ENCODE data around the gene USHBP1. TPM values are rescaled to one million over a fixed set of nuclear protein-coding genes. Genes with fewer than 3 reads are reported as not detected.
"Not testable (repeated sequence)": the region's sequence is repeated elsewhere in the genome, so short reads cannot be mapped to it uniquely, and the experiment has no call there.

Gene USHBP1
- total RNA-seq, 6 donors from 2014 or later: 9.1 to 21.4 (median 10.7) TPM

- WGBS, 2 donors: 55 to 60% methylated on average over 4 of the region's 4 CpGs
- no peak for TF ChIP-seq POLR2A (IDR thresholded peaks at IDR 0.05)
- TF ChIP-seq POLR2AphosphoS5 (IDR thresholded peaks at IDR 0.05): no peak
- no peak for TF ChIP-seq CTCF (IDR thresholded peaks at IDR 0.05)
- no peak for TF ChIP-seq EP300 (IDR thresholded peaks at IDR 0.05)
- DNase-seq: no peak
- Histone ChIP-seq H3K27me3 (no peaks in the 10 kb centered on the region), H3K4me1 (peaks cover 4 to 33% (median 10%) of the 10 kb centered on the region in 4 donors), H3K36me3 (peaks cover 0 to 9% (median 4%) of the 10 kb centered on the region in 4 donors), H3K9me3 (no peaks in the 10 kb centered on the region), H3K27ac (no peak overlapping the region), H3K4me3 (no peak overlapping the region)
- ATAC-seq (ENCODE audit: low FRiP score in 2 of 2): no peak
These were observed 31.7 kb upstream of the USHBP1 start for GRCh38 chr19:17296273-17296672.

- ATAC-seq (ENCODE audit: low FRiP score in 2 of 2); H3K27me3 ChIP-seq; H3K36me3 ChIP-seq; H3K9me3 ChIP-seq; H3K4me3 ChIP-seq; DNase-seq: not testable (repeated sequence)
- peak overlapping the region in 1 of 4 donors; percentile 57 for H3K27ac ChIP-seq
- H3K4me1 ChIP-seq: peaks cover 4 to 26% (median 10%) of the 10 kb centered on the region in 4 donors
- WGBS, 2 donors: 88 to 95% methylated on average over 6 of the region's 6 CpGs
These were observed 31.0 kb upstream of the USHBP1 start for GRCh38 chr19:17295551-17295950.

- Histone ChIP-seq H3K4me3 (no peak overlapping the region), H3K4me1 (peaks cover 4 to 23% (median 12%) of the 10 kb centered on the region in 4 donors), H3K36me3 (peaks cover 0 to 3% (median 0%) of the 10 kb centered on the region in 4 donors), H3K9me3 (no peaks in the 10 kb centered on the region), H3K27ac (no peak overlapping the region), H3K27me3 (no peaks in the 10 kb centered on the region)
- DNase-seq (peak in 1 of 2 donors; percentile 93), ATAC-seq (ENCODE audit: low FRiP score in 2 of 2) (peak in 1 of 2 donors; percentile 50)
- WGBS, 2 donors: 83% methylated on average over 23 to 48 of the region's 48 CpGs
- TF ChIP-seq POLR2AphosphoS5 (IDR thresholded peaks at IDR 0.05) (no peak), EP300 (IDR thresholded peaks at IDR 0.05) (no peak), CTCF (IDR thresholded peaks at IDR 0.05) (no peak), POLR2A (IDR thresholded peaks at IDR 0.05) (no peak)
These were observed 29.7 kb upstream of the USHBP1 start for GRCh38 chr19:17294051-17294891.

- TF ChIP-seq POLR2A (IDR thresholded peaks at IDR 0.05): no peak
- no peak for TF ChIP-seq CTCF (IDR thresholded peaks at IDR 0.05)
- no peak for TF ChIP-seq EP300 (IDR thresholded peaks at IDR 0.05)
- TF ChIP-seq POLR2AphosphoS5 (IDR thresholded peaks at IDR 0.05): no peak
- 91 to 92% methylated on average over 13 to 14 of the region's 14 CpGs for WGBS, 2 donors
- ATAC-seq (ENCODE audit: low FRiP score in 2 of 2) (no peak), DNase-seq (no peak)
- Histone ChIP-seq H3K27ac (no peak overlapping the region), H3K4me1 (peaks cover 4 to 24% (median 12%) of the 10 kb centered on the region in 4 donors), H3K9me3 (no peaks in the 10 kb centered on the region), H3K27me3 (no peaks in the 10 kb centered on the region), H3K4me3 (no peak overlapping the region), H3K36me3 (peaks cover 0 to 3% (median 0%) of the 10 kb centered on the region in 4 donors)
These were observed 29.1 kb upstream of the USHBP1 start for GRCh38 chr19:17293605-17294004.

- peak overlapping the region; percentile 43 to 74 (median 62) for H3K27ac ChIP-seq
- peak overlapping the region; percentile 41 to 62 (median 57) for H3K4me3 ChIP-seq
- H3K9me3 ChIP-seq: no peaks in the 10 kb centered on the region
- no peaks in the 10 kb centered on the region for H3K27me3 ChIP-seq
- H3K36me3 ChIP-seq: peaks cover 0 to 3% (median 0%) of the 10 kb centered on the region in 4 donors
- H3K4me1 ChIP-seq: peaks cover 4 to 24% (median 12%) of the 10 kb centered on the region in 4 donors
- peak; percentile 68 to 78 (median 70) for TF ChIP-seq CTCF (IDR thresholded peaks at IDR 0.05)
- no peak for TF ChIP-seq EP300 (IDR thresholded peaks at IDR 0.05)
- TF ChIP-seq POLR2AphosphoS5 (IDR thresholded peaks at IDR 0.05): no peak
- peak in 1 of 4 donors; percentile 19 for TF ChIP-seq POLR2A (IDR thresholded peaks at IDR 0.05)
- peak; percentile 94 to 96 for ATAC-seq (ENCODE audit: low FRiP score in 2 of 2)
- WGBS, 2 donors: 4 to 11% methylated on average over 8 to 18 of the region's 46 CpGs
- DNase-seq: peak; percentile 71 to 96
These were observed 27.9 kb upstream of the USHBP1 start for GRCh38 chr19:17292301-17293074.

Measured in upper lobe of left lung (tissue), 6 donors.